ENCODE results near the gene KDM2A.

The KDM2A gene

GRCh38 chr11:67118801-67119584, at the start of gene KDM2A:
KDM2A (plus strand) TSS chr11:67119263; CDS start chr11:67121317, 2,054 bp downstream.
- DNase-seq: peak; percentile 98

- DNase-seq: peak; percentile 81
Measured at GRCh38 chr11:67071420-67072284, 47.4 kb upstream of the KDM2A start.

- no peak for DNase-seq
Measured at GRCh38 chr11:67072295-67072694, 46.8 kb upstream of the KDM2A start.

- no peak for DNase-seq
Measured at GRCh38 chr11:67073908-67074307, 45.2 kb upstream of the KDM2A start.

- DNase-seq: no peak
Measured at GRCh38 chr11:67076202-67076601, 42.9 kb upstream of the KDM2A start.

- no peak for DNase-seq
Measured at GRCh38 chr11:67079065-67079705, 39.9 kb upstream of the KDM2A start.

GRCh38 chr11:67082071-67082791, 36.8 kb upstream of the KDM2A start:
- peak; percentile 56 for DNase-seq

GRCh38 chr11:67083786-67084366, 35.2 kb upstream of the KDM2A start:
- DNase-seq: no peak

- DNase-seq: no peak
Measured at GRCh38 chr11:67085617-67086016, 33.4 kb upstream of the KDM2A start.

GRCh38 chr11:67090717-67091116, 28.3 kb upstream of the KDM2A start:
- DNase-seq: no peak

- DNase-seq: no peak
Measured at GRCh38 chr11:67095214-67095507, 23.9 kb upstream of the KDM2A start.

GRCh38 chr11:67098799-67099429, 20.1 kb upstream of the KDM2A start:
- no peak for DNase-seq

- DNase-seq: no peak
Measured at GRCh38 chr11:67099831-67100324, 19.2 kb upstream of the KDM2A start.

GRCh38 chr11:67102664-67103063, 16.4 kb upstream of the KDM2A start:
- no peak for DNase-seq

GRCh38 chr11:67105964-67106363, 13.1 kb upstream of the KDM2A start:
- no peak for DNase-seq

GRCh38 chr11:67111261-67111660, 7.8 kb upstream of the KDM2A start:
- DNase-seq: no peak

GRCh38 chr11:67113231-67113721, 5.8 kb upstream of the KDM2A start:
- DNase-seq: peak; percentile 34

- DNase-seq: no peak
Measured at GRCh38 chr11:67114275-67114896, 4.7 kb upstream of the KDM2A start.

GRCh38 chr11:67116758-67117105, 2.3 kb upstream of the KDM2A start:
- DNase-seq: no peak

- DNase-seq: peak; percentile 33
Measured at GRCh38 chr11:67117176-67117575, 1.9 kb upstream of the KDM2A start.

GRCh38 chr11:67117672-67118180, 1.3 kb upstream of the KDM2A start:
- peak; percentile 60 for DNase-seq

All from hematopoietic multipotent progenitor cell treated with erythropoietin and hydrocortisone succinate and interleukin-3 and kit ligand, for 6 days (in vitro differentiated cells).